ENCODE measurements around the gene TEX2.

The TEX2 gene

GRCh38 chr17:64269687-64270649, 6.9 kb upstream of the TEX2 start:
- DNase-seq = no peak

GRCh38 chr17:64264891-64265290, 1.8 kb upstream of the TEX2 start:
- no peak for DNase-seq

GRCh38 chr17:64262198-64262999, 661 bp downstream of the TEX2 start:
- peak; percentile 35 for DNase-seq

- no peak for DNase-seq
These were observed 1.5 kb downstream of the TEX2 start for GRCh38 chr17:64261417-64262145.

GRCh38 chr17:64260886-64261285, 2.2 kb downstream of the TEX2 start:
- no peak for DNase-seq

- DNase-seq = no peak
These were observed 3.1 kb downstream of the TEX2 start for GRCh38 chr17:64259922-64260321.

GRCh38 chr17:64259426-64259825, 3.6 kb downstream of the TEX2 start:
- no peak for DNase-seq

GRCh38 chr17:64256913-64257807, 5.9 kb downstream of the TEX2 start:
- no peak for DNase-seq

- DNase-seq = no peak
These were observed 7.3 kb downstream of the TEX2 start for GRCh38 chr17:64255764-64256163.

- no peak for DNase-seq
These were observed 8.3 kb downstream of the TEX2 start for GRCh38 chr17:64254755-64255154.

GRCh38 chr17:64253470-64253869, 9.6 kb downstream of the TEX2 start:
- DNase-seq = no peak

- no peak for DNase-seq
These were observed 10.2 kb downstream of the TEX2 start for GRCh38 chr17:64252831-64253230.

- no peak for DNase-seq
These were observed 12.7 kb downstream of the TEX2 start for GRCh38 chr17:64250233-64250835.

- DNase-seq = no peak
These were observed 15.2 kb downstream of the TEX2 start for GRCh38 chr17:64247836-64248235.

- no peak for DNase-seq
These were observed 17.6 kb downstream of the TEX2 start for GRCh38 chr17:64245218-64246145.

- DNase-seq = no peak
These were observed 18.9 kb downstream of the TEX2 start for GRCh38 chr17:64244165-64244564.

GRCh38 chr17:64243340-64243739, 19.7 kb downstream of the TEX2 start:
- no peak for DNase-seq

GRCh38 chr17:64242633-64243032, 20.4 kb downstream of the TEX2 start:
- no peak for DNase-seq

- DNase-seq = no peak
These were observed 22.2 kb downstream of the TEX2 start for GRCh38 chr17:64240741-64241347.

- no peak for DNase-seq
These were observed 22.8 kb downstream of the TEX2 start for GRCh38 chr17:64240261-64240740.
